MM.1S (cell line): Measurements from ENCODE around the gene LILRB5.
"Not testable (repeated sequence)": the region's sequence is repeated elsewhere in the genome, so short reads cannot be mapped to it uniquely, and the experiment has no call there.

Source experiments
- EZH2 ChIP-seq: fragments of 300-600 bp; sonication (generic); optimal IDR thresholded peaks from 2 replicates; pipeline ENCODE3; 2017; ENCODE audit warnings: low read depth, mild to moderate bottlenecking, antibody characterized with exemption, low read length, mixed read lengths
- TF ChIP-seq, protein P1 (sequence below): fragments of 300-600 bp; sonication (generic); IDR thresholded peaks from 2 replicates; pipeline ENCODE4 v1.5.1; 2016; ENCODE audit warnings: antibody characterized with exemption, low read length, mixed read lengths

DNA sequence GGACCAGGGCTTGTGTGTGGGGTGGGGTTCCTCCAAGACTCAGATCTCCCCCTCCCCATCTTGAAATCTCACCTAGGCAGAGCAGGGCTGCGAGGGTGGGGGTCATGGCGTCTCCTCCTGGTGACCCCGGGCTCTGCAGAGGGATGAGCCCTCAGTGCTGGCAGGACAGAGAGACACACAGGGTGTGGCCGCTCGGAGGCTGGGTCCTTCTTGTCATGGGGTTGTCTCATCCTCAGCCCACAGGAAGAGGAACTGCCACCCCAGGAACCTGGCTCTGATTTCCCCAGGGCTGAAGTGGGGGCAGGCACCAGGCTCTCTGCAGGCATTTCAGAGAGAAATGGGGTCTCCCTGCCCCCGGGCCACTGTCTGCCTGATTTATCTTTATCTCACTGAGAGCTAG is 14.4 kb downstream of the LILRB5 start, which contains the start of gene LILRA6:
- TF ChIP-seq, protein P1, sequence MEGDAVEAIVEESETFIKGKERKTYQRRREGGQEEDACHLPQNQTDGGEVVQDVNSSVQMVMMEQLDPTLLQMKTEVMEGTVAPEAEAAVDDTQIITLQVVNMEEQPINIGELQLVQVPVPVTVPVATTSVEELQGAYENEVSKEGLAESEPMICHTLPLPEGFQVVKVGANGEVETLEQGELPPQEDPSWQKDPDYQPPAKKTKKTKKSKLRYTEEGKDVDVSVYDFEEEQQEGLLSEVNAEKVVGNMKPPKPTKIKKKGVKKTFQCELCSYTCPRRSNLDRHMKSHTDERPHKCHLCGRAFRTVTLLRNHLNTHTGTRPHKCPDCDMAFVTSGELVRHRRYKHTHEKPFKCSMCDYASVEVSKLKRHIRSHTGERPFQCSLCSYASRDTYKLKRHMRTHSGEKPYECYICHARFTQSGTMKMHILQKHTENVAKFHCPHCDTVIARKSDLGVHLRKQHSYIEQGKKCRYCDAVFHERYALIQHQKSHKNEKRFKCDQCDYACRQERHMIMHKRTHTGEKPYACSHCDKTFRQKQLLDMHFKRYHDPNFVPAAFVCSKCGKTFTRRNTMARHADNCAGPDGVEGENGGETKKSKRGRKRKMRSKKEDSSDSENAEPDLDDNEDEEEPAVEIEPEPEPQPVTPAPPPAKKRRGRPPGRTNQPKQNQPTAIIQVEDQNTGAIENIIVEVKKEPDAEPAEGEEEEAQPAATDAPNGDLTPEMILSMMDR: not testable (repeated sequence)
- not testable (repeated sequence) for TF ChIP-seq EZH2
